Measurements from ENCODE around the gene APOL2.

DNA sequence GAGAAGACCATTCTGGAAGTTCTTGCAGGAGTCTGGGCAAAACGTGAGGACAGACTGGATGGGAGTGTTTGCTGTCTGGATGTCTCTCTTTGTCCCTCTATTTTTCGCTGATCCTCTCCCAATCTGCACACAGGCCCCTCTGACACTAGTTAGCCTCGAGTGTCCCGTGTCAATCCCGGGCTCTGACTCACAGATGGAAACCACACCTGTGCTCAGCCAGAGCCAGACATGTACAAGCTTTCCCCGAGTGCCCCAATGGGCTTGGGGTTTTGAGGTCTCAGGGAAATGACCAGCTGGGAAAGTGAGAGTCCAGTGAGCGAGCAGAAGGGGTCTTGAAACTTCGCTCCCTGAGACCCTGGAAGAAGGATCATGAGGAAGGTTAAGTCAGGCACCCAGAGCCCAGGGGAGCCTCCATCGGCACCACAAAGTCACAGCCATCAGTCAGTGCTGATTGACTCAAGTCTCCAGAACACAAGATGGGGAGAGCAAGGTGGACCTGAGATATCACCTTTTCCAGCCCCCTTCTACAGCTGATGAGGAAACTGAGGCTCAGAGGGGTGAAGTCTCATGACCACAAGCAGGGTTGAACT is 13.9 kb downstream of the APOL2 start:
- no peak for TF ChIP-seq POLR2A (IDR thresholded peaks at IDR 0.05)
- TF ChIP-seq, protein P1, sequence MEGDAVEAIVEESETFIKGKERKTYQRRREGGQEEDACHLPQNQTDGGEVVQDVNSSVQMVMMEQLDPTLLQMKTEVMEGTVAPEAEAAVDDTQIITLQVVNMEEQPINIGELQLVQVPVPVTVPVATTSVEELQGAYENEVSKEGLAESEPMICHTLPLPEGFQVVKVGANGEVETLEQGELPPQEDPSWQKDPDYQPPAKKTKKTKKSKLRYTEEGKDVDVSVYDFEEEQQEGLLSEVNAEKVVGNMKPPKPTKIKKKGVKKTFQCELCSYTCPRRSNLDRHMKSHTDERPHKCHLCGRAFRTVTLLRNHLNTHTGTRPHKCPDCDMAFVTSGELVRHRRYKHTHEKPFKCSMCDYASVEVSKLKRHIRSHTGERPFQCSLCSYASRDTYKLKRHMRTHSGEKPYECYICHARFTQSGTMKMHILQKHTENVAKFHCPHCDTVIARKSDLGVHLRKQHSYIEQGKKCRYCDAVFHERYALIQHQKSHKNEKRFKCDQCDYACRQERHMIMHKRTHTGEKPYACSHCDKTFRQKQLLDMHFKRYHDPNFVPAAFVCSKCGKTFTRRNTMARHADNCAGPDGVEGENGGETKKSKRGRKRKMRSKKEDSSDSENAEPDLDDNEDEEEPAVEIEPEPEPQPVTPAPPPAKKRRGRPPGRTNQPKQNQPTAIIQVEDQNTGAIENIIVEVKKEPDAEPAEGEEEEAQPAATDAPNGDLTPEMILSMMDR (IDR thresholded peaks at IDR 0.05) = no peak
